ENCODE results near the gene PTPN1. TPM values are rescaled to one million over a fixed set of nuclear protein-coding genes. Genes with fewer than 3 reads are reported as not detected.

The PTPN1 gene
- polyA plus RNA-seq, 1 of the 3 experiments (the other 2 are of a cell fraction): 23.6 TPM

DNA sequence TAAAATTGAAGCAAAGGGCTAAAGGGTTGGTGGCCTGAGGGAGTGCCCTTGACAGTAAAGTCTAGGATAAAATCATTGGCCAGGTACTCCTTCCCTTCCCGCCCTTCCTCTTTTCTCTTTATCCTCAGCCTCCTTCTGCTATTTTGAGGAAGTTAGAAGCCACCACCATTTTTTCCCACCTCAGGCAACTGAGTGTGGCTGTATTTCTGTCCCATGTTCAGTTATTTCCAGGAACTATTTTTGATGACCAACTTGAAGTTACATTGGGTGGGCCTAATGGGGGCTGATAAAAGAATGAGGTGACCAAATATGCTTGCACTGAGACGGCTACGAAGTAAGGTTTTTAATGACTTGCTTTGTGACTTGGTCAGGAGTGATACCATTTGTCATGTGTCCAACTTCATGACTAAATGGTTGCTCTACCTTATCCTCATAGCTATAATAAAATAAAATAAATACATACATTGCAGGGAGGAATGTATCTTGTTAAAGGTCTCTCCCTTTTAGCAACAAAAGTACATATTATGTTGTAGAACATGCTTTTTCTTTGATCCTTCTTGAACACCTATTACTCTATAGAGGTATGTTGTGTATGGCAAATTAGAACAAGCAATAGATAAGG lies 12.0 kb downstream of the PTPN1 start:
- no peak overlapping the region for H3K4me3 ChIP-seq (ENCODE audit: low read depth in 2 of 2, low read length in 1 of 2)
- H3K27me3 ChIP-seq (ENCODE audit: insufficient read depth): no peaks in the 10 kb centered on the region
- H3K9me3 ChIP-seq: no peaks in the 10 kb centered on the region
- peaks cover 3% of the 10 kb centered on the region for H3F3A ChIP-seq (replicated peaks; ENCODE audit: insufficient read depth)
- ChIA-PET CTCF (interaction anchor here (1.3 kb wide), 1 partner anchor 22 kb away, joined by 3 read pairs; no protein-coding TSS in a partner anchor), POLR2A (no interaction called here)
- H3K79me2 ChIP-seq (ENCODE audit: insufficient read depth): peaks cover 100% of the 10 kb centered on the region
- WGBS (ENCODE audit: low lambda C conversion rate): 96% methylated on average over 3 of the region's 3 CpGs
- no peaks in the 10 kb centered on the region for H3K36me3 ChIP-seq (replicated peaks in 1 of 2; ENCODE audit: control insufficient read depth in 1 of 2, insufficient read depth in 2 of 2, low read length in 1 of 2)
- no peaks in the 10 kb centered on the region for H3K9me2 ChIP-seq
- H3K9ac ChIP-seq: no peak overlapping the region
- DNase-seq: no peak
- H3K4me2 ChIP-seq: no peak overlapping the region
- H2AFZ ChIP-seq (ENCODE audit: low read depth): no peak overlapping the region
- H3K4me1 ChIP-seq (ENCODE audit: control insufficient read depth in 1 of 2, insufficient read depth in 2 of 2, low read depth in 1 of 2, low read length in 1 of 2): peaks cover 6 to 44% of the 10 kb centered on the region in 2 experiments
- H3K27ac ChIP-seq (ENCODE audit: low read depth in 2 of 2, low read length in 1 of 2): no peak overlapping the region
- peaks cover 59% of the 10 kb centered on the region for H4K20me1 ChIP-seq (ENCODE audit: insufficient read depth)
- TF ChIP-seq REST (IDR thresholded peaks at IDR 0.05; ENCODE audit: low read depth, low read length) (no peak), RXRA (IDR thresholded peaks at IDR 0.05; ENCODE audit: borderline replicate concordance, low read depth) (no peak), SMC3 (IDR thresholded peaks at IDR 0.05; ENCODE audit: low read depth, low read length) (no peak), MXI1 (IDR thresholded peaks at IDR 0.05; ENCODE audit: low read depth, low read length) (no peak), EP300 (IDR thresholded peaks at IDR 0.05; ENCODE audit: borderline replicate concordance in 1 of 2, low read depth in 1 of 2, low read length in 1 of 2) (no peak), TCF12 (IDR thresholded peaks at IDR 0.05) (no peak), ZBTB33 (IDR thresholded peaks at IDR 0.05; ENCODE audit: borderline replicate concordance, low read depth) (no peak), GATA2 (CRISPR knock-in tag; IDR thresholded peaks at IDR 0.05) (no peak), SIN3A (IDR thresholded peaks at IDR 0.05; ENCODE audit: borderline replicate concordance, low read depth, low read length) (no peak), EZH2phosphoT487 (IDR thresholded peaks at IDR 0.05; ENCODE audit: borderline replicate concordance, low read depth) (no peak)
- TF ChIP-seq, protein P1, sequence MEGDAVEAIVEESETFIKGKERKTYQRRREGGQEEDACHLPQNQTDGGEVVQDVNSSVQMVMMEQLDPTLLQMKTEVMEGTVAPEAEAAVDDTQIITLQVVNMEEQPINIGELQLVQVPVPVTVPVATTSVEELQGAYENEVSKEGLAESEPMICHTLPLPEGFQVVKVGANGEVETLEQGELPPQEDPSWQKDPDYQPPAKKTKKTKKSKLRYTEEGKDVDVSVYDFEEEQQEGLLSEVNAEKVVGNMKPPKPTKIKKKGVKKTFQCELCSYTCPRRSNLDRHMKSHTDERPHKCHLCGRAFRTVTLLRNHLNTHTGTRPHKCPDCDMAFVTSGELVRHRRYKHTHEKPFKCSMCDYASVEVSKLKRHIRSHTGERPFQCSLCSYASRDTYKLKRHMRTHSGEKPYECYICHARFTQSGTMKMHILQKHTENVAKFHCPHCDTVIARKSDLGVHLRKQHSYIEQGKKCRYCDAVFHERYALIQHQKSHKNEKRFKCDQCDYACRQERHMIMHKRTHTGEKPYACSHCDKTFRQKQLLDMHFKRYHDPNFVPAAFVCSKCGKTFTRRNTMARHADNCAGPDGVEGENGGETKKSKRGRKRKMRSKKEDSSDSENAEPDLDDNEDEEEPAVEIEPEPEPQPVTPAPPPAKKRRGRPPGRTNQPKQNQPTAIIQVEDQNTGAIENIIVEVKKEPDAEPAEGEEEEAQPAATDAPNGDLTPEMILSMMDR (IDR thresholded peaks at IDR 0.05): no peak
- TF ChIP-seq, protein P2, sequence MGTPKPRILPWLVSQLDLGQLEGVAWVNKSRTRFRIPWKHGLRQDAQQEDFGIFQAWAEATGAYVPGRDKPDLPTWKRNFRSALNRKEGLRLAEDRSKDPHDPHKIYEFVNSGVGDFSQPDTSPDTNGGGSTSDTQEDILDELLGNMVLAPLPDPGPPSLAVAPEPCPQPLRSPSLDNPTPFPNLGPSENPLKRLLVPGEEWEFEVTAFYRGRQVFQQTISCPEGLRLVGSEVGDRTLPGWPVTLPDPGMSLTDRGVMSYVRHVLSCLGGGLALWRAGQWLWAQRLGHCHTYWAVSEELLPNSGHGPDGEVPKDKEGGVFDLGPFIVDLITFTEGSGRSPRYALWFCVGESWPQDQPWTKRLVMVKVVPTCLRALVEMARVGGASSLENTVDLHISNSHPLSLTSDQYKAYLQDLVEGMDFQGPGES (IDR thresholded peaks at IDR 0.05; ENCODE audit: low read depth, low read length): no peak
- TF ChIP-seq, protein P3, sequence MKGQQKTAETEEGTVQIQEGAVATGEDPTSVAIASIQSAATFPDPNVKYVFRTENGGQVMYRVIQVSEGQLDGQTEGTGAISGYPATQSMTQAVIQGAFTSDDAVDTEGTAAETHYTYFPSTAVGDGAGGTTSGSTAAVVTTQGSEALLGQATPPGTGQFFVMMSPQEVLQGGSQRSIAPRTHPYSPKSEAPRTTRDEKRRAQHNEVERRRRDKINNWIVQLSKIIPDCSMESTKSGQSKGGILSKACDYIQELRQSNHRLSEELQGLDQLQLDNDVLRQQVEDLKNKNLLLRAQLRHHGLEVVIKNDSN (IDR thresholded peaks at IDR 0.05; ENCODE audit: borderline replicate concordance, low read depth): no peak
